Hematopoietic multipotent progenitor cell treated with erythropoietin and hydrocortisone succinate and interleukin-3 and kit ligand, for 17 days (in vitro differentiated cells): Measurements from ENCODE around the gene HLA-B.

ENCODE experiments used
- DNase-seq: peaks from one replicate; pipeline ENCODE4 v3.0.0-alpha.2; 2015; ENCODE audit warnings: low spot score

Gene HLA-B

GRCh38 chr6:31305703-31306219 is 51.2 kb downstream of the HLA-B start:
- no peak for DNase-seq

- DNase-seq = peak; percentile 2
Observed at GRCh38 chr6:31304683-31305082, 52.3 kb downstream of the HLA-B start.
